BJ (cell line): ENCODE measurements around the gene THRSP. TPM values are rescaled to one million over a fixed set of nuclear protein-coding genes. Genes with fewer than 3 reads are reported as not detected.
"Not testable (repeated sequence)": the region's sequence is repeated elsewhere in the genome, so short reads cannot be mapped to it uniquely, and the experiment has no call there.

Source experiments
- CTCF ChIA-PET: fragments of 350-600 bp; formaldehyde crosslinking; extraction: SDS; loops from one replicate; lab custom pipeline; 2021; ENCODE audit warnings: antibody characterized with exemption, inconsistent platforms; lab: Yijun Ruan, JAX
- POLR2A ChIA-PET: fragments of 300-600 bp; sonication (Branson Sonifier 250); formaldehyde crosslinking; extraction: SDS; loops from one replicate; lab custom pipeline; 2021; ENCODE audit warnings: antibody characterized with exemption; lab: Charles Lee
- DNase-seq: peaks from one replicate; pipeline ENCODE4 v3.0.0-alpha.2; 2011; ENCODE audit warnings: low read depth
- H3K27me3 ChIP-seq: 2 replicates; pipeline ENCODE4 v1.6.0; 2011; ENCODE audit warnings: low read length; ENCODE audit not compliant: control insufficient read depth, insufficient read depth
- H3K36me3 ChIP-seq: 2 replicates; pipeline ENCODE4 v1.5.1; 2011; ENCODE audit warnings: low read length; ENCODE audit not compliant: control insufficient read depth, insufficient read depth
- H3K4me3 ChIP-seq: 2 replicates; pipeline ENCODE4 v1.5.1; 2011; ENCODE audit warnings: low read depth, mild to moderate bottlenecking, control low read depth, low read length
- polyA plus RNA-seq: library from polyadenylated mRNA; depleted of rRNA; stranded (reverse); fragments of >200 nt; gene quantifications from 2 replicates; pipeline ENCODE4 v1.2.3, GENCODE V29; 2011
- TF ChIP-seq, protein P1 (sequence below): IDR thresholded peaks from 2 replicates; pipeline ENCODE4 v1.5.1; 2011; ENCODE audit warnings: low read depth, mild to moderate bottlenecking, control low read depth, inconsistent platforms, low read length, moderate library complexity; ENCODE audit not compliant: insufficient read depth

Gene THRSP
- polyA plus RNA-seq, 1 experiment: not detected

DNA sequence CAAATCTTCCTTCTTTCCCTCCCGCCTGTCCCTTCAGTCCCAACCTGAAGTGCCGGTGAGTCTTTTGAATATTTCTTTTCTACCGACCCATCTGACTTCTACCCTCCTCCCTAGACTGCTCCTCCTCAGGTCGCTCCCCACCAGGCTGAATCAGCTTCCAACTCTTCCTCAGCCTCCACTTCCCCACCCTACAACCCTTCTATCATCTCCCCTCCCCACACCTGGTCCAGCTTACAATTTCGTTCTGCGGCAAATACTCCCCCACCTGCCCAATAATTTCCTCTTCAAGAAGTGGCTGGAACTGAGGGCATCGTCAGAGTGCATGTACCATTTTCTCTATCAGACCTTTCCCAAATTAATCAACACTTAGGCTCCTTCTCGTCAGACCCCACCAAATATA, 18.5 kb downstream of the THRSP start:
- TF ChIP-seq, protein P1, sequence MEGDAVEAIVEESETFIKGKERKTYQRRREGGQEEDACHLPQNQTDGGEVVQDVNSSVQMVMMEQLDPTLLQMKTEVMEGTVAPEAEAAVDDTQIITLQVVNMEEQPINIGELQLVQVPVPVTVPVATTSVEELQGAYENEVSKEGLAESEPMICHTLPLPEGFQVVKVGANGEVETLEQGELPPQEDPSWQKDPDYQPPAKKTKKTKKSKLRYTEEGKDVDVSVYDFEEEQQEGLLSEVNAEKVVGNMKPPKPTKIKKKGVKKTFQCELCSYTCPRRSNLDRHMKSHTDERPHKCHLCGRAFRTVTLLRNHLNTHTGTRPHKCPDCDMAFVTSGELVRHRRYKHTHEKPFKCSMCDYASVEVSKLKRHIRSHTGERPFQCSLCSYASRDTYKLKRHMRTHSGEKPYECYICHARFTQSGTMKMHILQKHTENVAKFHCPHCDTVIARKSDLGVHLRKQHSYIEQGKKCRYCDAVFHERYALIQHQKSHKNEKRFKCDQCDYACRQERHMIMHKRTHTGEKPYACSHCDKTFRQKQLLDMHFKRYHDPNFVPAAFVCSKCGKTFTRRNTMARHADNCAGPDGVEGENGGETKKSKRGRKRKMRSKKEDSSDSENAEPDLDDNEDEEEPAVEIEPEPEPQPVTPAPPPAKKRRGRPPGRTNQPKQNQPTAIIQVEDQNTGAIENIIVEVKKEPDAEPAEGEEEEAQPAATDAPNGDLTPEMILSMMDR: no peak
- Histone ChIP-seq H3K36me3 (no peaks in the 10 kb centered on the region), H3K4me3 (no peak overlapping the region), H3K27me3 (no peaks in the 10 kb centered on the region)
- ChIA-PET CTCF (no interaction called here), POLR2A (no interaction called here)
- DNase-seq: no peak

DNA sequence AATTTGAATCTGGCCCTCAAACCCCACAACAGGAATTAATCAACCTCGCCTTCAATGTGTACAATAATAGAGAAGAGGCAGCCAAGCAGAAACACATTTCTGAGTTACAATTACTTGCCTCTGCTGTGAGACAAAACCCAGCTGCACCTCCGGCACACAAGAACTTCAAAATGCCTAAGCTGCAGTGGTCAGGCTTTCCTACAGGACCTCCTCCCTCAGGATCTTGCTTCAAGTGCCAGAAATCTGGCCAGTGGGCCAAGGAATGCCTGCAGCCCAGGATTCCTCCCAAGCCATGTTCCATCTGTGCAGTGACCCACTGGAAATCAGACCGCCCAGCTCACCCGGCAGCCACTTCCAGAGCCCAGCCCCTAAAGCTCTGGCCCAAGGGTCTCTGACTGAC, 19.4 kb downstream of the THRSP start:
- POLR2A ChIA-PET: no interaction called here
- TF ChIP-seq, protein P1: no peak
- CTCF ChIA-PET: no interaction called here
- no peaks in the 10 kb centered on the region for H3K27me3 ChIP-seq
- no peak for DNase-seq
- H3K4me3 ChIP-seq: no peak overlapping the region
- H3K36me3 ChIP-seq: no peaks in the 10 kb centered on the region

DNA sequence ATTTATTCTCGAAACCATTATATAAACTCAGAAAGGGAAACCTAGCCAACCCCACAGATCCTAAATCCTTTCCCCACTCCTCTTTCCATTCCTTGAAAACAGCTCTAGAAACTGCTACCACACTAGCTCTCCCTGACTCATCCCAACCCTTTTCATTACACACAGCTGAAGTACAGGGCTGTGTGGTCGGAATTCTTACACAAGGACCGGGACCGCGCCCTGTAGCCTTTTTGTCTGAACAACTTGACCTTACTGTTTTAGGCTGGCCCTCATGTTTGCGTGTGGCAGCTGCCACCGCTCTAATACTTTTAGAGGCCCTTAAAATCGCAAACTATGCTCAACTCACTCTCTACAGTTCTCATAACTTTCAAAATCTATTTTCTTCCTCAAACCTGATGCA, 20.8 kb downstream of the THRSP start:
- POLR2A ChIA-PET, H3K27me3 ChIP-seq, DNase-seq, H3K4me3 ChIP-seq, H3K36me3 ChIP-seq: not testable (repeated sequence)
- CTCF ChIA-PET: interaction anchor here (0.7 kb wide), 1 partner anchor 155 kb away, joined by 3 read pairs; no protein-coding TSS in a partner anchor

DNA sequence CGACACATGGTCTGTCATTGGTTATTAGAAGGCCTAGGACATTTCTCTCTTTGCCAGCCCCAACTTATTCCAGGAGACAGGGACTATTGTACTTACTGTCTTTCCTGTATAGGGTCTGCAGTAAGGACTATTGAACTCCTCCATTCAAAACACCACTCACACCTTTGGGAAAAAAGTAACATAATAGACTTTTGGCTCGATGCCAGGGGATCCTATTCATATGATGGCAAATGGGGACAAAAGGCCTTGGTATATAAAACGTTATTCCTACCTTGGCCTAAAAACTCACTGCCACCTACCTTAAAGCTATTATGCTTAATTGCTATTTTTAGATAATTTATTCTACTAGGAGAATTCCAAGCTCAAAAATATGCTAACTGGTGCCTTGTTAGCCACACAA, 22.3 kb downstream of the THRSP start:
- TF ChIP-seq, protein P1: no peak
- ChIA-PET CTCF (no interaction called here), POLR2A (no interaction called here)

DNA sequence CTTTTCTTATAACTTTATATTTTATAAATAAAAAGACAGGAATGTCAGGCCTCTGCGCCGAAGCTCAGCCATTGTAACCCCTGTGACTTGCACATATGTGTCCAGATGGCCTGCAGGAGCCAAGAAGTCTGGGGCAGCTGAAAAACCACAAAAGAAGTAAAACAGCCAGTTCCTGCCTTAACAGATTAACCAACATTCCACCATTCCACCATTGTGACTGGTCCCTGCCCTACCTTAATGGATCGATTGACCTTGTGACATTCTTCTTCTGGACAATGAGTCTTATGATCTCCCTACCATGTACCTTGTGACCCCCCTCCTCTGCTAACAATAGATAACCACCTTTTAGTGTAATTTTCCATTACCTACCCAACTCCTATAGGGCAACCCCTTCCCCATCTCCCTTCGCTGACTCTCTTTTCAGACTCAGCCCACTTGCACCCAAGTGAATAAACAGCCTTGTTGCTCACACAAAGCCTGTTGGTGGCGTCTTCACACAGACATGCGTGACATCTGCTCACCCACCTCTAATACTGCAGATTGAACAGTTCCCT, 22.9 kb downstream of the THRSP start:
- H3K36me3 ChIP-seq, DNase-seq, H3K4me3 ChIP-seq, H3K27me3 ChIP-seq, POLR2A ChIA-PET, CTCF ChIA-PET: not testable (repeated sequence)

More for the DNA sequence above, 22.3 kb downstream of the THRSP start:
- no peaks in the 10 kb centered on the region for H3K27me3 ChIP-seq
- H3K4me3 ChIP-seq: no peak overlapping the region
- no peaks in the 10 kb centered on the region for H3K36me3 ChIP-seq
- DNase-seq: no peak

DNA sequence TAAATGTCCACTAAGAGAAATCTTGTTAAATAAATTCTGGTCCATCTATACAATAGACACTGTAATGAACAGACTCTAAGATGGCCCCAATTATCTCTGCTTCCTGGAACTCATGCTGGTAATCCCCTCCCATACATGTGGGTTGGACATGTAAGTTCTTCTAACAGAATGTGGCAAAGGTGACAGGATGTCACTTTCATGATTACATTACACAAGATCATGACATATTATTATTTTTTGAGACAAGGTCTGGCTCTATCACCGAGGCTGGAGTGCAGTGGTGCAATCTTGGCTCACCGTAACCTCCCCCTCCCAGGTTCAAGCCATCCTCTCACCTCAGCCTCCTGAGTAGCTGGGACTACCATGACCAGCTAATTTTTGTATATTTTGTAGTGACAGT, 30.6 kb downstream of the THRSP start:
- no peak for DNase-seq
- CTCF ChIA-PET: no interaction called here
- TF ChIP-seq, protein P1: no peak
- Histone ChIP-seq H3K36me3 (peaks cover 3% of the 10 kb centered on the region; the same call in 1 of the 2 replicates), H3K4me3 (no peak overlapping the region), H3K27me3 (no peaks in the 10 kb centered on the region)
- POLR2A ChIA-PET: no interaction called here
